ENCODE data around the gene ZP1. TPM values are rescaled to one million over a fixed set of nuclear protein-coding genes. Genes with fewer than 3 reads are reported as not detected.

The ZP1 gene
- total and polyA plus RNA-seq, 2 of the 13 experiments (the other 11 are each of a cell fraction or from before 2014, with no cell fraction given): 0.16 TPM; not detected in 1

GRCh38 chr11:60879971-60880588 lies 12.7 kb downstream of the ZP1 start:
- Histone ChIP-seq H2AFZ (ENCODE audit: low read length) (no peak overlapping the region), H3K4me3 (replicated peaks in 1 of 3; ENCODE audit: insufficient read depth in 1 of 3, low read depth in 2 of 3, low read length in 3 of 3) (no peak overlapping the region), H3K4me2 (ENCODE audit: low read depth, low read length) (no peak overlapping the region), H3K36me3 (replicated peaks in 1 of 2; ENCODE audit: control insufficient read depth in 1 of 2, insufficient read depth in 2 of 2, low read length in 2 of 2) (peaks cover 0 to 1% of the 10 kb centered on the region in 2 experiments; a peak in 1 of 5 replicates), H3K27ac (ENCODE audit: extremely low read length, insufficient read depth, low read length) (no peak overlapping the region), H4K20me1 (ENCODE audit: insufficient read depth, low read length) (0 out of 2 replicates have a peak, but pooled peaks cover 3% of the 10 kb centered on the region), H3K79me2 (ENCODE audit: insufficient read depth, low read length) (no peaks in the 10 kb centered on the region), H3K27me3 (ENCODE audit: control insufficient read depth in 1 of 2, insufficient read depth in 2 of 2, low read length in 2 of 2) (no peaks in the 10 kb centered on the region), H3K4me1 (ENCODE audit: insufficient read depth, low read length) (peaks cover 25% of the 10 kb centered on the region), H3K9me3 (ENCODE audit: low read length) (no peaks in the 10 kb centered on the region), H3K9ac (ENCODE audit: insufficient read depth, low read depth, low read length) (no peak overlapping the region)
- intact Hi-C loops (cut with micrococcal nuclease; ENCODE audit: unreplicated experiment): loop anchor here (2.0 kb wide), 1 partner anchor 35 kb away; no protein-coding TSS in a partner anchor
- ChIA-PET CTCF (ENCODE audit: low intra/inter-chr PET ratio, low total read pairs) (interaction anchor here (0.8 kb wide), 1 partner anchor 42 kb away, joined by 3 read pairs; no protein-coding TSS in a partner anchor), POLR2A (interaction anchor here (1.0 to 1.5 kb wide), 2 partner anchors 24 to 37 kb away, joined by 4 to 5 read pairs; partner anchors contain the start of gene PTGDR2)
- FAIRE-seq (no peak), ATAC-seq (no peak), DNase-seq (ENCODE audit: low spot score) (no peak)
- in situ Hi-C loops (cut with HindIII; ENCODE audit: extremely low pct_ligation_motif_present, low pct_unique_long_range_greater_than_20kb): no loop called here
- TF ChIP-seq ZMAT3 (CRISPR knock-in tag; conservative IDR thresholded peaks at IDR 0.05): no peak
- TF ChIP-seq XBP1 (CRISPR knock-in tag; IDR thresholded peaks at IDR 0.05): no peak
- no peak for TF ChIP-seq ZNF143 (CRISPR knock-in tag; IDR thresholded peaks at IDR 0.05)
- WGBS (ENCODE audit: low lambda C conversion rate): 82% methylated on average over 4 of the region's 5 CpGs
- no TSS peak for BruUV-seq (replicated peaks)

DNA sequence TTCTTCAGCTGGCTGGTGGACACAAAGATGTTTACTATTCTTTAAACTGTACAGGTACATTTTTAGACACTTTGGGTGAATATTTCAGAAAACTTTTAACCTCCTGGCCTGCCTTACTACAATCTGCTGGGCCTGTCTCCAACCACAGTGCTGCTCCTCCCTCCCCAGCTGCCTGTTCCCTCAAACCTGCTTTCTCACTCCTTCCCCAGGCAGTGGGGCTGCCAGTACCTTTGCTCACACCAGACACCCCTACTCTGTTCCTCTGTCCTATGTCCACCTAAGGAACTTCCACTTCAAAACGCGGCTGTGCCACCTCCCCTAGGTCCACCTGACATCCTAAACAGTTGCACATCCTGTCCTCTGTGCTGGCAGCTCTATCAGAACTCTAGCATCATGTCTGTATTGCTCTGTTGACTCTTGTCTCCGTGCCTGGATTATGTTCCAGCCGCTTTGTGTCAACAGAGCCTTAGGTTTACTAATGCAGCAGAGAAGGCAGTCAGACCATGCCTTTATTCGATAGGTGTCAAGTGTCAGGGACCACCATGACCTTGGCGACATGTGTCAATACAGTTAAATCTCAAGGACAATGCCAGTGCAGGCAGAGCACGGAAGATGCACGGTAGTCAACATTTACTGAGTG lies 13.4 kb downstream of the ZP1 start:
- 0% methylated on average over 8 of the region's 8 CpGs for WGBS (ENCODE audit: low lambda C conversion rate)
- Histone ChIP-seq H3K27ac (ENCODE audit: extremely low read length, insufficient read depth, low read length) (peak overlapping the region; percentile 16), H3K9ac (ENCODE audit: insufficient read depth, low read depth, low read length) (no peak overlapping the region), H3K4me3 (replicated peaks in 1 of 3; ENCODE audit: insufficient read depth in 1 of 3, low read depth in 2 of 3, low read length in 3 of 3) (0 out of 6 replicates have a peak overlapping the region, but pooled peaks of 1 of the 3 experiments have one; percentile 11), H2AFZ (ENCODE audit: low read length) (no peak overlapping the region), H4K20me1 (ENCODE audit: insufficient read depth, low read length) (0 out of 2 replicates have a peak, but pooled peaks cover 3% of the 10 kb centered on the region), H3K4me2 (ENCODE audit: low read depth, low read length) (peak overlapping the region; percentile 52), H3K4me1 (ENCODE audit: insufficient read depth, low read length) (peaks cover 25% of the 10 kb centered on the region), H3K79me2 (ENCODE audit: insufficient read depth, low read length) (no peaks in the 10 kb centered on the region), H3K27me3 (ENCODE audit: control insufficient read depth in 1 of 2, insufficient read depth in 2 of 2, low read length in 2 of 2) (no peaks in the 10 kb centered on the region), H3K36me3 (replicated peaks in 1 of 2; ENCODE audit: control insufficient read depth in 1 of 2, insufficient read depth in 2 of 2, low read length in 2 of 2) (peaks cover 0 to 1% of the 10 kb centered on the region in 2 experiments; a peak in 1 of 5 replicates), H3K9me3 (ENCODE audit: low read length) (no peaks in the 10 kb centered on the region)
- FAIRE-seq (peak; percentile 97), ATAC-seq (peak; percentile 100), DNase-seq (ENCODE audit: low spot score) (peak; percentile 96)
- BruUV-seq (replicated peaks): no TSS peak
- ChIA-PET CTCF (ENCODE audit: low intra/inter-chr PET ratio, low total read pairs) (interaction anchor here (0.8 kb wide), 1 partner anchor 43 kb away, joined by 3 read pairs; no protein-coding TSS in a partner anchor), POLR2A (interaction anchor here (1.0 to 1.5 kb wide), 2 partner anchors 25 to 38 kb away, joined by 4 to 5 read pairs; partner anchors contain the start of gene PTGDR2)
- in situ Hi-C loops (cut with HindIII; ENCODE audit: extremely low pct_ligation_motif_present, low pct_unique_long_range_greater_than_20kb) (no loop called here), intact Hi-C loops (cut with micrococcal nuclease; ENCODE audit: unreplicated experiment) (loop anchor here (1.0 to 2.0 kb wide), 2 partner anchors 24 to 36 kb away; no protein-coding TSS in a partner anchor)
- TF ChIP-seq HDAC6 (IDR thresholded peaks at IDR 0.05; ENCODE audit: low read depth, low read length) (no peak), ZEB1 (IDR thresholded peaks at IDR 0.05; ENCODE audit: insufficient replicate concordance, low read depth) (peak; percentile 23), ZBTB44 (CRISPR knock-in tag; IDR thresholded peaks at IDR 0.05) (no peak), BRD4 (CRISPR knock-in tag; IDR thresholded peaks at IDR 0.05) (no peak), MZF1 (CRISPR knock-in tag; IDR thresholded peaks at IDR 0.05; ENCODE audit: borderline replicate concordance) (no peak), RCOR2 (CRISPR knock-in tag; IDR thresholded peaks at IDR 0.05) (peak; percentile 97), YEATS2 (CRISPR knock-in tag; IDR thresholded peaks at IDR 0.05; ENCODE audit: borderline replicate concordance) (peak; percentile 51; the same call in 1 of the 2 replicates), SIX1 (CRISPR knock-in tag; IDR thresholded peaks at IDR 0.05; ENCODE audit: borderline replicate concordance) (peak; percentile 98), ZBTB20 (CRISPR knock-in tag; IDR thresholded peaks at IDR 0.05; ENCODE audit: borderline replicate concordance, low read depth) (peak; percentile 96), ZNF205 (CRISPR knock-in tag; IDR thresholded peaks at IDR 0.05) (peak; percentile 90)
- TF ChIP-seq, protein P1, sequence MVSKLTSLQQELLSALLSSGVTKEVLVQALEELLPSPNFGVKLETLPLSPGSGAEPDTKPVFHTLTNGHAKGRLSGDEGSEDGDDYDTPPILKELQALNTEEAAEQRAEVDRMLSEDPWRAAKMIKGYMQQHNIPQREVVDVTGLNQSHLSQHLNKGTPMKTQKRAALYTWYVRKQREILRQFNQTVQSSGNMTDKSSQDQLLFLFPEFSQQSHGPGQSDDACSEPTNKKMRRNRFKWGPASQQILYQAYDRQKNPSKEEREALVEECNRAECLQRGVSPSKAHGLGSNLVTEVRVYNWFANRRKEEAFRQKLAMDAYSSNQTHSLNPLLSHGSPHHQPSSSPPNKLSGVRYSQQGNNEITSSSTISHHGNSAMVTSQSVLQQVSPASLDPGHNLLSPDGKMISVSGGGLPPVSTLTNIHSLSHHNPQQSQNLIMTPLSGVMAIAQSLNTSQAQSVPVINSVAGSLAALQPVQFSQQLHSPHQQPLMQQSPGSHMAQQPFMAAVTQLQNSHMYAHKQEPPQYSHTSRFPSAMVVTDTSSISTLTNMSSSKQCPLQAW (CRISPR knock-in tag; IDR thresholded peaks at IDR 0.05): no peak; the same call in none of the 2 replicates
